K562 (cell line): ENCODE data around the gene TFPT. TPM values are rescaled to one million over a fixed set of nuclear protein-coding genes. Genes with fewer than 3 reads are reported as not detected.

ENCODE experiments used
- ASH1L ChIP-seq: fragments of 450-650 bp; IDR thresholded peaks from 2 replicates; pipeline ENCODE4 v1.6.1; 2018; ENCODE audit warnings: borderline replicate concordance, mild to moderate bottlenecking, low read depth; ENCODE audit not compliant: partially characterized antibody
- C11orf30 ChIP-seq: fragments of 450-650 bp; IDR thresholded peaks from 2 replicates; pipeline ENCODE4 v1.6.1; 2016; ENCODE audit warnings: low read depth, mild to moderate bottlenecking
- CC2D1A ChIP-seq: fragments of 450-650 bp; IDR thresholded peaks from 2 replicates; pipeline ENCODE4 v1.6.1; 2017; ENCODE audit warnings: mild to moderate bottlenecking
- CREB1 ChIP-seq, 2 experiments: sonication (generic) in 1 of 2; formaldehyde crosslinking in 1 of 2; IDR thresholded peaks; 2 replicates each; pipeline versions ENCODE4 v1.6.1 to v1.8.0; 2012 to 2022; ENCODE audit warnings: inconsistent platforms in 1 of 2, mild to moderate bottlenecking in 1 of 2, missing genetic modification reagents in 1 of 2, moderate library complexity in 1 of 2
- CREM ChIP-seq: IDR thresholded peaks from 2 replicates; pipeline ENCODE4 v1.6.1; 2014; ENCODE audit warnings: antibody characterized with exemption, low read depth
- E2F1 ChIP-seq: sonication (generic); formaldehyde crosslinking; IDR thresholded peaks from 2 replicates; pipeline ENCODE4 v1.8.1; 2023; ENCODE audit warnings: mild to moderate bottlenecking, missing genetic modification reagents, moderate library complexity
- ETS1 ChIP-seq: conservative IDR thresholded peaks from 2 replicates; pipeline ENCODE4 v1.6.1; 2011; ENCODE audit warnings: low read depth, mild to moderate bottlenecking, low read length; ENCODE audit not compliant: control insufficient read depth
- FOS ChIP-seq: IDR thresholded peaks from 3 replicates; pipeline ENCODE4 v1.6.1; 2011; ENCODE audit not compliant: insufficient read length; ENCODE audit errors: extremely low read depth
- GMEB1 ChIP-seq: fragments of 250-450 bp; sonication (Bioruptor Pico); IDR thresholded peaks from 2 replicates; pipeline ENCODE4 v1.4.0; 2020; ENCODE audit warnings: mild to moderate bottlenecking
- KDM5B ChIP-seq: fragments of 200-600 bp; sonication (generic); IDR thresholded peaks from 2 replicates; pipeline ENCODE4 v1.6.1; 2012; ENCODE audit warnings: low read depth, mild to moderate bottlenecking, moderate library complexity, low read length, control low read depth, inconsistent platforms; ENCODE audit not compliant: insufficient replicate concordance
- L3MBTL2 ChIP-seq: fragments of 450-650 bp; IDR thresholded peaks from 2 replicates; pipeline ENCODE4 v1.6.1; 2016; ENCODE audit warnings: mild to moderate bottlenecking, moderate library complexity
- MBD2 ChIP-seq: sonication (generic); IDR thresholded peaks from 2 replicates; pipeline ENCODE4 v1.6.1; 2016; ENCODE audit warnings: low read depth, borderline replicate concordance
- PBX2 ChIP-seq, 2 experiments: IDR thresholded peaks in 1 of 2; conservative IDR thresholded peaks in 1 of 2; 2 replicates each; pipeline ENCODE4 v1.6.1; 2016; ENCODE audit warnings: low read depth in 2 of 2, mild to moderate bottlenecking in 1 of 2, missing compliant biosample characterization in 1 of 2, missing genetic modification characterization in 1 of 2, moderate library complexity in 1 of 2
- SPI1 ChIP-seq: IDR thresholded peaks from 2 replicates; pipeline ENCODE4 v1.6.1; 2011; ENCODE audit warnings: low read depth, low read length, control low read depth, borderline replicate concordance
- SRSF1 ChIP-seq: fragments of 200-400 bp; formaldehyde crosslinking; IDR thresholded peaks from 2 replicates; pipeline ENCODE4 v1.6.1; 2017; ENCODE audit warnings: mild to moderate bottlenecking, low read depth, low read length, moderate library complexity
- TFAP4 ChIP-seq: sonication (generic); formaldehyde crosslinking; IDR thresholded peaks from 2 replicates; pipeline ENCODE4 v1.8.0; 2022; ENCODE audit warnings: missing genetic modification reagents, mild to moderate bottlenecking, moderate library complexity, borderline replicate concordance
- XRCC3 ChIP-seq: fragments of 450-650 bp; IDR thresholded peaks from 2 replicates; pipeline ENCODE4 v1.6.1; 2017; ENCODE audit warnings: mild to moderate bottlenecking, moderate library complexity
- ZFP1 ChIP-seq: fragments of 450-650 bp; formaldehyde crosslinking; IDR thresholded peaks from 2 replicates; pipeline ENCODE4 v1.4.0; 2020; ENCODE audit warnings: mild to moderate bottlenecking, mixed read lengths
- polyA plus RNA-seq, 8 experiments: library from polyadenylated mRNA; depleted of rRNA in 4 of 8; stranded (reverse) in 5 of 8; unstranded in 3 of 8; fragments of >200 nt; fragmentation: Nextera tagmentation in 2 of 8; fragmentation: Illumina TruSeq in 1 of 8; extraction: Ambion mirVana in 2 of 8; extraction: Trizol in 1 of 8; gene quantifications; 2 replicates each; pipeline versions ENCODE4 v1.2.1 to v1.2.3, GENCODE V29; 2011 to 2014; ENCODE audit warnings: inconsistent platforms in 1 of 8, missing spikeins in 1 of 8
- total RNA-seq, 7 experiments: library from RNA; depleted of rRNA in 6 of 7; stranded (reverse); fragments of >200 nt in 6 of 7; fragmentation: Illumina TruSeq in 2 of 7; extraction: Trizol in 2 of 7; gene quantifications; 2 replicates each; pipeline versions ENCODE4 v1.2.1 to v1.2.3, GENCODE V29; 2011 to 2021; ENCODE audit warnings: low replicate concordance in 1 of 7

The TFPT gene
- total and polyA plus RNA-seq, 9 of the 15 experiments (the other 6 are each of a cell fraction or from before 2014, with no cell fraction given), result 0.72 to 16.4 (median 9.2) TPM

GRCh38 chr19:54136864-54137698 lies 21.6 kb upstream of the TFPT start (continued):
- TF ChIP-seq SRSF1 (no peak), TFAP4 (CRISPR knock-in tag) (peak; percentile 20; the same call in 1 of the 2 replicates), PBX2 (CRISPR knock-in tag; IDR thresholded peaks at IDR 0.05; ENCODE audit: low read depth) (peak; percentile 76), PBX2 (tag; conservative IDR thresholded peaks at IDR 0.05; ENCODE audit: low read depth) (peak; percentile 98), ETS1 (peak; percentile 47; the same call in 1 of the 2 replicates), KDM5B (peak; percentile 79), FOS (peak; percentile 99), MBD2 (peak; percentile 100), C11orf30 (0 out of 2 replicates have a peak, but pooled peaks have one; percentile 69), ZFP1 (no peak), ASH1L (peak; percentile 99), XRCC3 (no peak), GMEB1 (CRISPR knock-in tag) (0 out of 2 replicates have a peak, but pooled peaks have one; percentile 41), SPI1 (peak; percentile 10; the same call in 1 of the 2 replicates), CC2D1A (peak; percentile 99), CREB1 (IDR thresholded peaks at IDR 0.05) (0 out of 2 replicates have a peak, but pooled peaks have one; percentile 45), CREB1 (CRISPR knock-in tag; IDR thresholded peaks at IDR 0.05) (peak; percentile 40; the same call in 1 of the 2 replicates), L3MBTL2 (peak; percentile 75; the same call in 1 of the 2 replicates), CREM (peak; percentile 59), E2F1 (CRISPR knock-in tag) (peak; percentile 72; the same call in 1 of the 2 replicates)
